HG02938 (cell line): ENCODE measurements around the gene DCTN3.
A peak's percentile ranks its signal among the peaks of the same experiment; 100 is the strongest.

ENCODE experiments used
- ATAC-seq: cut with Tn5 transposase; IDR thresholded peaks from one replicate; pipeline ENCODE4 v1.9.1; 2021; ENCODE audit warnings: mild to moderate bottlenecking, moderate library complexity; ENCODE audit not compliant: unreplicated experiment

DCTN3 gene

DNA sequence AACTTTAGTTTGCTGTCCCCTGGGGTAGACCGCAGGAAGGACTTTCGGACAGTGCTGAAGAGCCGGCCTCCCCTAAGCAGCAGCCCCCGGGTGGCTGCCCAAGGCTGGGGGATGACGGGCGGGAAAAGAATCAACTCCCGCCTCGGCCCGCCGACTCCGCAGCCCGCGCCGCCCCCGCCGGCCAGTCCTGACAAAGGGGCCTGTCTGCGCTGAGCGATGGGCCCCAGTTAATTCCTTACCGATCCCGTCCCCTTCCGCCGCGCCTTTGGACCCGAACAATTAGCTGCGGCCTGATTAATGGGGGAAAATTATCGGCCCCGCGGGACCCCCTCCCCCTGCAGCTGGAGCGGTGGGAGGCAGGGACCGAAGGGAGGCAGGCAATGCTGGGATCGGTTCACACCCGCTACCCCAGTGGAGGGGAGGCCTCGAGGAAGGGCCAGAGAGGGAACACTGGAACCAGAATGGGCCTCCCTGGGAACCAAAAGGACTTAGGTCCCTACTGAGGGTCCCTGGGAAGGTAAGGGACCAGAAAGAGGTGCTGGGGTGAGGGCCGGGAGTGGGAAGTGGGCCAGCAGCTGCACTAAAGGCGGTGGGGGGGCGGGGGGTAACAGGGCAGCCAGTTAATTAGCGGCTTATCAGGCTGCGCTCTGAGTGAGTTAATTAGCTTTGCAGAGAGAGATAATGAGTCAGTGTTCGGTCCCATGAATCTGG, 4.3 kb upstream of the DCTN3 start:
- ATAC-seq: no peak

DNA sequence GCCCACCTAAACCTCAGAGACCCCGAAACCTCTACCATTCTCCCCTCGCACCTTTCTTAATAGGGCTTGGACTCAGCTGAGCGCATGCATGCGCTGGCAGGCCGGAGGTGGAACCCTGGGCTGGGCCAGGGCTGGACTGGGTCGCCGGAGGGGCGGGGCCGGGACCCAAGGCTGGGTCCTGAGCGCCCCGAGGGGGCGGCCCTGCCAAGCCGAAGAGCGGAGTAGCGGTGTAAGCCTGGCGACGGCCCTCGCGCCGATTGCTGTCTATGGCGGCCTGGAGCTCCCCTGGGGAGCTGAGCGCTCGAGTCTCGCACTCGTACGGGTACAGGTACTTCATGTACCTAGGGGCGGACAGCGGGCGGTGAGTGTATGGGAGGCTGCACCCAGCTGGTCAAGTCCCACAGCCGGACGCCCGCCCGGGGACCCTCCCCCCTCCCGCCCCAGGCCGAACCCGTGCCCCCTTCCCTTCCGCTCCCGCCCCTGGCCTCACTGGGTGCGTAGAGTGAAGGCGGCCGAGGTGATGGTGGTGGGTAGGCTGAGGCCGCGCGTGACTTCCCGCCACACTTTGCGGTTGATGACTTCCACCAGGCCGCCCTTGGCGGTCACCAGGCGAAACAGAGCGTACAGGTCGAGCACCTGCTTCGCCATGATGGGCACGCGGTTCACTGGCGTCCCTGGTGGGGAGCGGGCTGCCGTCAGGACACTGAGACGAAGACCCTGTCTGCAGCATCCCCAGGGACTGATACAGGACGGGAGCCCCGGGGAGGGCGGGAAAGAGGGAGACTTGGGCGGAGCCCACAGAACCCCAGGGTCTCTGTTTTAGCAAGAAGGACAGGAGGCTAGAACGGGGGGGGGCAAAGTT, 3.3 kb upstream of the DCTN3 start:
- no peak for ATAC-seq

DNA sequence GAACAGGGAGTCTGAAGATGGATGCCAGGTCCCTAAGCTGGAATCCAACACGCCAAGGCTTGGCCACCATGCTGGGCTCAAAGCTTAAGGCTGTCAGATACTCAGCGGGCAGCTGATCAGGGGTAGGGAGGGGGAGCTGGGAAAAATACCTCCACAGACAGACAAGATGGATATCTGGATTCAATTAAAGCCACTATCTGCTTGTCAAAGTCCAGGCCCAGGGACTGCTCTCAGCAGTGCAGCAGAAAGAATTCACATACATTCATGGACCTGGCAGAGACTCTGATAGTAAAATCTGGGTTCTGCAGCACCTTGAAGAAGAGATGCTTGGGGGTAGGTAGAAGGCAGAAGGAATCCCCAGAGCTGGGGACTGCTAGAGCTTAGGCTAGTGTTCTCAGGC, 5.2 kb downstream of the DCTN3 start:
- no peak for ATAC-seq

DNA sequence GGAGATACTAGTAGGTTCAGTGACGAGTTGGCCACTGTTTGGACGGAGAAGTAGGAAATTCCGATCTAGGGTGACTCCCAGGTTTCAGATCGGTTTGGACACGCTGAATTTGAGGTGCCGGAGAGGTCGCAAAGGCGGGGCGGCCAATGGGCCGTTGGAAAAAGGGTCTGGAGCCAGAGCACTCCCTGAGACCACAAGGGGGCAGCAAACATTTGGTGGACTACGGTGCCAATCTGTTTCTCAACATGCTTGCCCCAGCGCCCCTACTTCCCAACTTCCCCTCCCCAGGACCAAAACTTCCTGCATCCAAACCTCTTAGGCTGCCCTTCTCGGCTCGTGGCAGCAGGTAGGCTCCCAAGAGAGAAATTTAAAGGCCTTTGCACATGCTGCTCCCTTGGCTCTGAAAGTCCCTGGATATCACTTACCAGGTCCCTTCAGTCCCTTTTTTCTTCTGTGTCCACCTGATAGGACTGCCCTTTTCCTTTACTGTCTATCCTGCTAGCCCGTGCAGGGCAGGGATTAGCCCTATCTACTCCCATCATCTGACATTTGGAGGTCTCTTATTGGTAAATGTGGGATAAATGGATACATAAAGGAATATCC, 7.4 kb downstream of the DCTN3 start:
- no peak for ATAC-seq

DNA sequence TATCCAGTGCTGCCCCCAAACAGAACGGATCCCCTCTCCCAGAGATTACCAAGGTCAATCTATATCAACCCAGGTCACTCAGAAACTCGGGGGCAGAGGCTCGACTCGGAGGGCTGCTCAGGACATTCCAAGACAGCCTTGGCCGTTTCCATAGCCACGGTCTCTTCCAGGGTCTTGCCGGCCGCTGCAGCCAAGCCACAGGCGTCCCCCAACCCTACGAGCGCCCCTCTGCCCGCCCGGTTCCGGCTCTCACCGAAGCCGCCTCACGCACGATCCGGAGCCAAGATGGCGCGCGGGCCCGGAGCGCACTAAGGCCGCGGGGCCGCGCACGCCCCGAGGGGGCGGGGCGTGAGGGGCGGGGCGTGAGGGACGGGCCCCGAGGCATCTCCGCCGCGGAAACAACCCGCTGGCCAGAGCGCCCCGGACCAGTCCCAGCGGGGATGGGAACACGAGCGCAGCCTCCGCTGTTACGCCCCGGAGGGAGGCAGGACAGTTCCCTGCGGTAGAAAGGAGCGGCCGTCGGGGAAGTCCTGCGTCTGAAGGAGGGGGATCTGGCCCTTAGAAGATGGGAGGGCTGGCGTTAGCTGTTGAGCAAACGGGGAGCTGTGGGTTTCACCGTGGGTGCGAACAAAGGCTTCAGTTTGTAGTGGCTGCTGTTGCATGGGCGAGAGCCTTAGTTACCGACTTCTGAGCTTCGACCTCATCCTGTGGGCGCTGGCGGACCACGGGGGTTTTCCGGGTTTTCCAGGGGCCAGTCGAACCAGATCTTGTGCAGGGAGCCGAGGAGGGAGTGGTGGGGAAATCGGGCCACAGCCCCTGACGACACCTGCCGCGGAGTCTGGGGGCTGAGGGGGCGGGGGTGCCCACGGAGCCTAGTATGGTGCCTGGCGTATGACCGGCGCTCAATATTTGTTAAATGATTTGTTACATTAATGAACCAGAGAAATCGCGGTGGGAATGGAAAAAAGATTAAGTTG, 8.2 kb downstream of the DCTN3 start, which contains the start of gene RPP25L:
RPP25L (minus strand) TSS at position 287 of the 977 bp plus-strand sequence. CDS start 801 bp downstream, outside the sequence.
- peak; percentile 51 for ATAC-seq

DNA sequence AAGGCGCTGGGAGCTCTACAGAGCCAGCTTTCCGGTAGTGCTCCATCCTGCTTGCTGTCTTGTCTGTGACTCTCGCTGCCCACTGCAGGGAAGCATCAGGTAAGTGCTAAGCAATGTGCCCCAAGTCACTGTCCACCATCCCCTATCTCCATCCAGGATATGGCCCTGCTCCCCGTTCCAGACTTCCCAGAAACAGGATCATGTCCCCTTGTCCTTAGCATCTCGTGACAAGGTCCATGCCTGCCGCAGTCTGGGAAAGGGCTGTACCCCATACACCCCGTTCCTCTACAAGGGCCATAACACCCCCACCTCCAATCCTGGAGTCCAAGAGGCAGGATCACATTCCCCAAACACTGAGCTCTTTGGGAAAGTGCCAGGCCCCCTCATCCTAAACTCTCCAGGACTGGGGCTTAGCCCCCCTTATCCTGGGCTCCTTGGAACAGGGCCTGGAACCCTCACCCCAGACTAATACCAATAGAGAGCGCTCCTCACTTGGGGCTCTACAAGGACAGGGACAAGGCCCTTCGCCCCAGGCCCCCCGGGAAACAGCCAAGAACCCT, 9.0 kb downstream of the DCTN3 start:
- no peak for ATAC-seq

DNA sequence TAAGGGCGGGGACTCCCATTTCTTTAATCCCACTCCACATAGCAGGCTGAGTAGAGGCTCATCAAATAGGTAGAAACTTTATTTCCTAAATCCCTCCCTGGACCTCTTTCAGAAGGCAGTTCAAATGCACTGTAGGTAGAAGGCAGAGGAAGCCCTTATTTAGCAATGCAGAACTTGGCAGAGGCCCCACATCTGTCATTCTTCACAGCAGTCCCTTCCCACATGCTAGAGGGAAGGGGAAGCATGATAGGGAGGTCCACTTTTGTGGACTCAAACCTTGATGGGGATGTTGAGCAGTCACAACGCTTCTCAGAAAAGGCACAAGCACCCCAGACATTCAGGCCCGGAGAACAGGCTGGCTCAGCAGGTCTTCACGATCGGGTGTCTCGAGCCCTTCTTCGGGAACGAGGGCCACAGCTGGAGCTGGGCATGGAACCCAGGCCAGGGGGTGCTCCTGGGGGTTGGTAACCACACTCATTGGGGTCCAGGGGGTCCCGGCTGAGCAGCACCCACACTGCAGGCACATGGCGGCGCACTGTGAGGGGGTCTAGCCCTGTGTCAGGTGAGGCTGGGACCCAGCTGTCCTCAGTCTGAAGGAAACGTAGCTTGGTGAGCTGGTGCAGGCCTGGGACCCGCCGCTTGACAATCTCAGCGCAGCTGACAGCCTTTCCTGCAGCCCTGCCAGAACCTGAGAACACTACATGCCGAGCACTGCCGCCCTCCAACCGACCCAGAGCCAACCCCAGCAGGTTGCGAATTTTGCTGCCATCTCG, 9.7 kb downstream of the DCTN3 start:
- ATAC-seq: no peak

DNA sequence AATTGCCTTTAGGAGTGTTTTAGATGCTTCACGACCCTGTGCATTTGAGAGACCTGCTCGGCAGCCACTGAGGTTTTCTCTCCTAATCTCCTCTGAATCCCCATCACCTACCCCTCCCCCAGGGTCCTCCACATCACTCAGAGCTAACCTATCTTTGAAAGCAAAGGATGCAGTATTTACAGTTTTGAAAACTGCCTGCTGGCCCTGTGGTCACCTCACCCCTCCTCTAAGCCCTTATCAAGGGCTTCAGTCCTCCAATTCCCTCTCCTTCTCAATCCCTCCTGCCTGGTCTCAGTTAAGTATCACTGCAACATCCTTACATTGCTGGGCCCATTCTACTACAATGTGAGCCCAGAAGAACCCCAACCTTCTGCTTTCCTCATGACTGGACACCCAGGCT, 13.0 kb downstream of the DCTN3 start:
- no peak for ATAC-seq

DNA sequence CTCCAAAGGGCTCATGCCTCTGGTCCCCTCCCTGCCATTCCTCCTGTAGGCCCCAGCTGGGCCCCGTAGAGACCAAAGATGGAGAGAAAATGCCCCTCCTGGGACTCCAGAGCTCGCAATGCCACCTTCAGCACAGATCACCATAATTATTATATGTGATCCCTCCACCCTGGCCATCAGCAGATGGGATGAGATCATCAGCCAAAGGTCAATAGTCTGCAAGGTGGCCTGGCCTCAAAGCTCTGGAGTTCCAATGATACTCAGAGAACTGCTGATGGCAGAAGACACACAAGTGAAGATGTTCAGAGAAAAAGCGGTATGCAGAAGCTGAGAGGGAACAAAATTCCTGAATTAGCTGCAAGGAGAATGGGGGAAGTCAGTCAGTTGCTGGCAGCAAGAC, 13.4 kb downstream of the DCTN3 start:
- ATAC-seq: no peak

DNA sequence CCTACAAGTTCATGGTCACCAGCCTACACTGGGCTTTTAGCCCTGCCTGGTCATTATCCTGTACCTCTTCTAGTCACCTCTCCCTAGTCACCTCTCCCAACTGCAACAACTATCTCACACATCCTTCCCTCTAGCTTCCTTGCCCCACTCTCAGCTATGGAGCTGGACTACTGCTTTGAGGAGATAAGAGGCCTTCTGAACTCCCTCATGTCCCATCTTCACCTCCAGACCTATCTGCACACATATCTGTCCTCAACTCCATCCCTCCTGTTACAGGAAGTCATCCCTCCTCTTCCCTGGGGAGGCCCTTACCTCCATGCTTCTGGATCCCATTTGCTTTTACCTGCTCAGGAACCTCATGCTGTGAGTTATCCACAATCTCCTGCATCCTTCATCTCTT, 14.1 kb downstream of the DCTN3 start:
- ATAC-seq: no peak

DNA sequence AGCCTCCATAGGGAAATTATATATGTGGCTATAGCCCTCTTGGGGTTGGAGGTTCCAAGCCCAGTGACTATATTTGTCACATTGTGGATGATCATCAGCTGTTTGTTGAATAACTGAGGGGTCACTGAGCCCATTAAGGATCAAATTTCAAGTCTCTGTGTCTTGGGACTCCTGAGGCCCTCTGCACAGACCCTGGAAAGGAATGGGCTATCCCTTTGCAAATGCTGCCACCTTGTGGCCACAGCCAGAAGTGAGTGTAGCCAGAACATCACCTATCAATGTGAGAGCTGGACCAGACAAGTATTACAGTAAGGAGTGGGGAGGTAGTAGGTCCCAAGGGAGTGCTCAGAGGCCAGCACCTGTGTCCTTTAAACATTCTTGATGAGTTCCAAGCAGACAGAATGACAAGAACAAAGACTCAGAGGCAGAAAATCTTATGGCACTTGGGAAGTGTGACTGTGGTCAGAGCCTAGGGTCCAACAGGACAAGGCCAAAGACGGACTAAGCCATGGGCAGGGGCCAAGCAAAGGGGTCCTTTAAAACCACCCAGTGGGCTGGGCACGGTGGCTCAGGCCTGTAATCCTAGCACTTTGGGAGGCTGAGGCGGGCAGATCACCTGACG, 16.6 kb downstream of the DCTN3 start:
- ATAC-seq: peak; percentile 74

DNA sequence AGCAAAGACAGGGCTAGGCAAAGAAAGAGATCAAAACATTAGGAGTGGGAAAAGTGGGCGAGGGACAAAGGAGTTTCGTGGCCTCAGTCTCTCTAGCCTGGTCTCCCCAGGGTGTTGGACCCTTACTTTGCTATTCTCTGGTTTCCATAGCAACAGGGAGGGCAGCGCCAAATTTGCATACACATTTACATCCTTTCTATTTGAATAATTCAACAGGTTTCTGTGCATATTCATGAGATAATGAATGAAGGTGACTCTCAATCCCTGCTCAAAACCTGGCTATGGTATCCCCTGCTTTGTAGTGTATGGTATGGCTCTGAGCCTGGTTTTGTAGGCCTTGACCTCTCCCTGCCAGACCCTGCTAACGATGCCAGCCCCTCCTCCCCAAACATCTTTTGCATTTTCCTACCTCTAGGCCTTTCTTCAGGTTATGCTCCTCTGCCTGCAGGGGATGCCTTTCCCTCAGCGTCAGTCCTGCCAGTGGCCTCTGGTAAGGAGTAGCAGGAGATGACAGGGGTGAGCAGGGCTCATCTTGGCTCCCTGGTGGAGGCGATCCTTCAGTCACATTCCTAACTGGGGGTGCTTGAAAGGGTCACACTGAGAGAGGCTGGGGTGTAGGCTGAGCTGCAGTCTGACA, 18.2 kb downstream of the DCTN3 start:
- ATAC-seq: no peak

DNA sequence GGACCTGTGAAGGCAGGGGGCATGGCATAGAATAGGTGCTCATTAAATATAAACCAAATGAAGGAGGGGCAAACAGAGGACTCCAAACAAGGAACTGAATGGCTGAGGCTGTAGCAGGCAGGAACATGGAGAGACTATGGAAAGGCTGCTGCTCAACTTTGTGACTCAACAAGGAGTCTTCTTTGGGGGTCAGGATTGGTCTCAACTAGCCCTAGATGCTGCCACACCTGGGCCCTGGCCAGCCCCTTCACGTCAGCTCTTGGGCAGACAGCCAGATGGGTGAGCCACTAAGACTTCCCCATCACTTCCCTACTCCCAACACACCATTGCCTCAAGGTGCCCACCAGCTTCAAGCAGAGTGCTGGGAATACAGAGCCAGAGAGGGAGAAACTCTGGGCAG, 19.4 kb downstream of the DCTN3 start:
- no peak for ATAC-seq

DNA sequence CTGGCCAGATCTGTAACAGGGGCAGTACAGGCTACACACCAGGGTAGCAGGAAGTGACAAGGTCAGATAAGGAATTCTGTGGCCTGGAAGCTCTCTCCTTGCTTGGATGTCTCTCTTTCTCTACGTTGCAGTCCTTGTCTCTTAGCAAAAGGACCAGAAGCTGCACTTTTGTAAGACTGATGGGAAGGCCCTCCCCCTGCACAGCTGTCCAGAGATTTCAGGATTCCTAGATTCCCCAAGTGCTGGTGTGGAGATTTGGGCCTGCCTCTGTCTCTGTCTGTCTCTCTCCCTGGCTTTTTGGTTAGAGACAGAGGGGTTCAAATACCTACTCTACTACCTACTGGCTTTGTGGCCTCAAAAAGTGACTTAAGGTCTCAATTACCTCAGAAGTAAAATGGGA, 20.7 kb downstream of the DCTN3 start:
- ATAC-seq: no peak

DNA sequence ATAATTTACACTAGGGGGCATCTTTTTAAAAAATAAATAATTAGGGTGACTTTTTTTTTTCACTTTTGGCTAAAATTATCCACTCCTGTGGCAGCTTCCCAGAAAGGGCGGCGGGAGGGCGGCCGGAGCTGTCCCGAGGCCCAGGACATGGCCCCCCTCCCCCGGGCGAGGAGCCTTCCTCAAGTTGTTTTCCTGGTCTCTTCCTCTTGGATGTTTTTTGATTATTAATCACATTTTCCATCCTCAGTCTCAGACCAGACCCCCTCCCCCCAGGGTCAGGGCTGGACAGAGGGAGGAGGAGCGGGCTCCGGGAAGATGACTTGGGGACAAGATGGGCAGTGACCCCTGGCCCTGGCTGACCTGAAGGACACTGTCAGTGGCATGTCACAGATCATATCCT, 26.1 kb downstream of the DCTN3 start:
- no peak for ATAC-seq

DNA sequence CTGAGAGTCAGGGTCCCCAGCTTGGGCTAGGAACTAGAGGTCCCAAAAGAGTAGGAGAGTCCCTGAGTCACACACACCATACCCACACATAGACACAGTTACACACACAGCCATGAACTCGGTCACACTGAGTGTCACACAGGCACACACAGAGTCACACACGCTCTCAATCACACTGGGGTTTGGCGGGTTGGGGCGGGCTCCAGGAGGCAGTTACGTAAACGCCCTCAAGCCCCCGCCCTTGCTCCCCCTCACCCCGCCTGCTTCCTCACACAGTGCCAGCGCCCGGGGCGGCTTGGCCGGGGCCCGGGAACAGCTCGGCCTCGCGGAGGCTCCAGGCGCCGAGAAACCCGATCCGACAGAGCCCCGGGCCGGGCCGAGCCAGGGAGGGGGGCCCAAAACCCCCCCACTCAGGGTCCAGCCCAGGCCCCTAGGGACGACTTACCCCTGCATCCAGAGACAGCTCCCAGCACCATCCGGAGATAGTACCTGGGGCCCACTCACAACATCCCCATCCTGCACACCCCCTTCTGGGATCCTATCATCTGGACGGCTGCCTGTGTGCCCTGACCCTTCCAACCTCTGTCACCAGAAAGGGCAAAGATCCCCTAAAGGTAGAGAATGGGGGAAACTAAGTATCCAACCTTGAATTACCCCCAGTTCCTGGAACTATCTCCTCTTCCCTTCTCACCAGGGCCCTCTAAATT, 27.2 kb downstream of the DCTN3 start:
- no peak for ATAC-seq

DNA sequence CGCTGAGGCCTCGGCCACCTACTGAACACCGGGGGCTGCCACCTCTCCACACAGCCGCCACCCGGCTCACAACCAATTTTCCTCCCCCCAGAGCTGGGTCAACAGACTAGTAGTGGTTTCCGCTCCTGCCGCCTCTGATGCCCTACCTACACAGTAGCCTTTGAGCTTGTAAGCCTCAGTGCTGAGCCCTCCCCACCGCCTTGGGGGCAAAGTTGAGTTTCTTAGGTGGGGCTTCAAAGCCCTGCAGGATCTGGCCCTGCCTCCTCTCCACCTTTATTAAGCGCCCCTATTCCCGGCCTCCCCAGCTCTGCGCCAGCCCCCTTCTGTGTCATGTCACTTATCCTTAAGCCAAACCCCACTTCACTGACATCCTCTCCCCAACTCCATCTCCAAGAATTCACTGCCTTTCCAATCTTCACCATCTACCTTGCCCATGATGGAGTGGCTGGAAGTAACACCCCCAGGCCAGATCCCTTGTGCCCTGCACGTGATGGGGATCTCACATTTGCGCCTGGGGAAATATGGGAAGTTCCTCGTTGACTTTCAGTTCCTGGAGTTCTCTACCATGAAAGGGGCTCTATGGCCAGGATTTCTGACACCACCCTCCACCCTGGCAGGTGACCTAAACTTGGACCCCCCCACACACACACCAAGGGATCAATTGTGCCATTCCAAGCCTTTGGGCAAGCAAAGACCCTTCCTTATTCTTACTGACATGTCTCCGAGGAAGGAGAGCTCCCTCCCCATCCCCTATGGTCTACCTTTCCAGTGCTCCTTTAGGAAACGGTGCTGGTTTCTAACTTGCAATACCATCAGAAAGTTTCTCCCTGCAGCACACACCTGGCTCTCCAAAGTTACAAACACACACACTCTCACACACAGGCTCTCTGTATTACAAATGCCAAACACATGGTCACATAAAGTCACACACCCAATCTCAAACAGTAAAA, 28.1 kb downstream of the DCTN3 start:
- no peak for ATAC-seq
